AG04450 (cell line): ENCODE measurements around the gene TBCCD1. TPM values are rescaled to one million over a fixed set of nuclear protein-coding genes. Genes with fewer than 3 reads are reported as not detected.
"Not testable (repeated sequence)": the region's sequence is repeated elsewhere in the genome, so short reads cannot be mapped to it uniquely, and the experiment has no call there.

Experiments used
- CTCF ChIA-PET: fragments of 300-600, 350-600 bp; formaldehyde crosslinking; extraction: SDS; loops from one replicate; lab custom pipeline; 2022; ENCODE audit warnings: antibody characterized with exemption, inconsistent platforms; lab: Charles Lee
- POLR2A ChIA-PET: fragments of 350-600 bp; formaldehyde crosslinking; extraction: SDS; loops from one replicate; lab custom pipeline; 2021; ENCODE audit warnings: antibody characterized with exemption, inconsistent platforms; lab: Yijun Ruan, JAX
- DNase-seq: peaks from one replicate; pipeline ENCODE4 v3.0.0-alpha.2; 2011; ENCODE audit warnings: low read depth, low spot score
- H3K27ac ChIP-seq: one replicate; pipeline ENCODE4 v1.5.1; 2012; ENCODE audit warnings: low read depth, low read length, control low read depth
- H3K27me3 ChIP-seq: one replicate; pipeline ENCODE4 v1.6.0; 2012; ENCODE audit warnings: low read length; ENCODE audit not compliant: control insufficient read depth, insufficient read depth
- H3K4me3 ChIP-seq: 2 replicates; pipeline ENCODE4 v1.5.1; 2011; ENCODE audit warnings: mild to moderate bottlenecking, low read depth, low read length, control low read depth
- H3K9me3 ChIP-seq: 2 replicates; pipeline ENCODE4 v1.5.1; 2012; ENCODE audit warnings: low read length; ENCODE audit not compliant: control insufficient read depth, insufficient read depth
- CTCF ChIP-seq: IDR thresholded peaks from 2 replicates; pipeline ENCODE4 v1.5.1; 2011; ENCODE audit warnings: low read depth, low read length, control low read depth, inconsistent platforms
- polyA plus RNA-seq: library from polyadenylated mRNA; depleted of rRNA; stranded (reverse); fragments of >200 nt; gene quantifications from 2 replicates; pipeline ENCODE4 v1.2.3, GENCODE V29; 2011; rRNA removed

Gene TBCCD1
- polyA plus RNA-seq, 1 experiment: 13.1 TPM

GRCh38 chr3:186502138-186502948, 64.8 kb downstream of the TBCCD1 start:
- H3K4me3 ChIP-seq: no peak overlapping the region
- CTCF ChIA-PET: no interaction called here
- TF ChIP-seq CTCF: no peak
- peaks cover 9% of the 10 kb centered on the region for H3K27me3 ChIP-seq
- H3K9me3 ChIP-seq: peaks cover 3% of the 10 kb centered on the region; the same call in 1 of the 2 replicates
- no peak overlapping the region for H3K27ac ChIP-seq
- POLR2A ChIA-PET: no interaction called here
- DNase-seq: no peak

DNA sequence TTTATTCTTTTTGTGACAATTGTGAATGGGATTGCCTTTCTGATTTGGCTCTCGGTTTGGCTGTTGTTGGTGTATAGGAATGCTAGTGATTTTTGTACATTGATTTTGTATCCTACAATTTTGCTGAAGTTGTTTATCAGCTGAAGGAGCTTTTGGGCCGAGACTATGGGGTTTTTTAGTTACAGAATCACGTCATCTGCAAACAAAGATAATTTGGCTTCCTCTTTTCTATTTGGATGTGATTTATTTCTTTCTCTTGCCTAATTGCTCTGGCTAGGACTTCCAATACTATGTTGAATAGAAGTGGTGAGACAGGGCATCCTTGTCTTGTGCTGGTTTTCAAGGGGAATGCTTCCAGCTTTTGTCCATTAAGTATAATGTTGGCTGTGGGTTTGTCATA, 67.2 kb downstream of the TBCCD1 start:
- H3K9me3 ChIP-seq: not testable (repeated sequence)

GRCh38 chr3:186498022-186498421, 69.1 kb downstream of the TBCCD1 start:
- H3K9me3 ChIP-seq, DNase-seq, H3K27ac ChIP-seq, H3K4me3 ChIP-seq, POLR2A ChIA-PET: not testable (repeated sequence)
- peaks cover 20% of the 10 kb centered on the region for H3K27me3 ChIP-seq
- CTCF ChIA-PET: interaction anchor here (1.0 to 1.1 kb wide), 2 partner anchors 42 to 43 kb away, joined by 3 read pairs; no protein-coding TSS in a partner anchor

More for the DNA sequence above, 67.2 kb downstream of the TBCCD1 start:
- POLR2A ChIA-PET, H3K27ac ChIP-seq, CTCF ChIA-PET, DNase-seq, H3K4me3 ChIP-seq: not testable (repeated sequence)
- H3K27me3 ChIP-seq: peaks cover 22% of the 10 kb centered on the region

GRCh38 chr3:186497608-186498007, 69.5 kb downstream of the TBCCD1 start:
- no peak overlapping the region for H3K27ac ChIP-seq
- no peak overlapping the region for H3K4me3 ChIP-seq
- H3K27me3 ChIP-seq: peaks cover 23% of the 10 kb centered on the region
- ChIA-PET CTCF (interaction anchor here (1.1 kb wide), 1 partner anchor 43 kb away, joined by 3 read pairs; no protein-coding TSS in a partner anchor), POLR2A (no interaction called here)
- TF ChIP-seq CTCF: no peak
- no peak for DNase-seq
- H3K9me3 ChIP-seq: peaks cover 3% of the 10 kb centered on the region; the same call in 1 of the 2 replicates

DNA sequence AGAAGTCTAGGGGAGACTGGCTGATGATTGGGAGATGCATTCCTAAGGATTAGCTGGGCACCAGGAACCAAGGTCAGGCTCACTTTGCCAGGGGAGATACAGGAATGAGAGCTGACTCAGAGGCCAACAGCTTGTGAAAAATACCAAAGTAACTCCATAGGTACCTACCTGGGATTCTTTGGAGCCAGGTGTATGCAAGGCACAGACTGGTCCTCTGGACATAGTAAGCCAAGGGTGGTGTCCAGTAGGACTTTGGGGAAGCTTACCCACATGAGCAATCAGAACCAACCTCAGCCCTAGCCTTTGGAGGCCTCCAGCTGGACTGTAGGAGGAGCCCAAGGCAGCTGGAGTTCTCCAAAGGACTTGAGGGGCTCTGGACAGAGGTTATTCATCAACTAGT, 70.5 kb downstream of the TBCCD1 start:
- Histone ChIP-seq H3K27ac (no peak overlapping the region), H3K27me3 (peaks cover 29% of the 10 kb centered on the region), H3K4me3 (no peak overlapping the region), H3K9me3 (peaks cover 3% of the 10 kb centered on the region; the same call in 1 of the 2 replicates)
- DNase-seq: no peak
- no peak for TF ChIP-seq CTCF
- CTCF ChIA-PET: no interaction called here
- POLR2A ChIA-PET: no interaction called here

Other genes starting within 250 kb of the TBCCD1 start
- gene DGKG, start 205.1 kb downstream of the TBCCD1 start, polyA plus RNA-seq: 4.8 and 5.1 TPM in 2 replicates
- 1.6 and 2.0 TPM in 2 replicates for gene CRYGS, start 23.0 kb downstream of the TBCCD1 start, polyA plus RNA-seq
- 43.6 and 56.2 TPM in 2 replicates for gene DNAJB11, start 3.4 kb upstream of the TBCCD1 start, polyA plus RNA-seq
- gene AHSG, start 45.7 kb upstream of the TBCCD1 start, polyA plus RNA-seq: not detected in 2 replicates
- not detected in 2 replicates for gene FETUB, start 73.1 kb upstream of the TBCCD1 start, polyA plus RNA-seq
- gene HRG, start 98.7 kb upstream of the TBCCD1 start, polyA plus RNA-seq: not detected in 2 replicates
- not detected in 2 replicates for gene KNG1, start 150.0 kb upstream of the TBCCD1 start, polyA plus RNA-seq
- 498 and 774 TPM in 2 replicates for gene EIF4A2, start 216.2 kb upstream of the TBCCD1 start, polyA plus RNA-seq
- gene RFC4, start 239.1 kb upstream of the TBCCD1 start, polyA plus RNA-seq: 7.3 and 9.4 TPM in 2 replicates